ENCODE data around the gene WDR20.
A peak's percentile ranks its signal among the peaks of the same experiment; 100 is the strongest.
"Not testable (repeated sequence)": the region's sequence is repeated elsewhere in the genome, so short reads cannot be mapped to it uniquely, and the experiment has no call there.

The WDR20 gene

DNA sequence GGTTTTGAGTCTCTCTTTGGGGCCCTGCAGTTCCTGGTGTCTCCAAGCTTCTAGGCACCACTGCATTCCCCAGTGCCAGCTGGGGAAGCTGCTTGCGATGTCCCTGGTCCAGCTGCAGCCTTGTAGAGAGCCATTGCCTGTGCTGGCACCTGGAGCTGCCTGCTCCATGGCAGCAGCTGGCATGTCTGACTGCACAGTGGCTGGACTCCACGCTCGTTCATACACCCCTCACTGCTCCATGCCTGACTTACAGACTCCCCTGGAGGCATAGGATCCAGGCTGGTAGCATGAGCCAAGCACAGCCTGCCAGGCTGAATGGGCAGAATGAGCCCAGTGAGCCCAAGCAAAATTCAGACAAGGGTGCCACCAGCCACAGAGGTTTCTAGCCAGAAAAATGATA lies 21.8 kb upstream of the WDR20 start:
- H3K36me3 Mint-ChIP-seq: no peaks in the 10 kb centered on the region
- H3K27me3 Mint-ChIP-seq: no peaks in the 10 kb centered on the region
- H3K4me1 Mint-ChIP-seq (ENCODE audit: low read depth): no peaks in the 10 kb centered on the region
- no peak overlapping the region for H3K4me3 Mint-ChIP-seq
- no peaks in the 10 kb centered on the region for H3K9me3 Mint-ChIP-seq (ENCODE audit: low read depth)
- no peak overlapping the region for H3K27ac Mint-ChIP-seq

DNA sequence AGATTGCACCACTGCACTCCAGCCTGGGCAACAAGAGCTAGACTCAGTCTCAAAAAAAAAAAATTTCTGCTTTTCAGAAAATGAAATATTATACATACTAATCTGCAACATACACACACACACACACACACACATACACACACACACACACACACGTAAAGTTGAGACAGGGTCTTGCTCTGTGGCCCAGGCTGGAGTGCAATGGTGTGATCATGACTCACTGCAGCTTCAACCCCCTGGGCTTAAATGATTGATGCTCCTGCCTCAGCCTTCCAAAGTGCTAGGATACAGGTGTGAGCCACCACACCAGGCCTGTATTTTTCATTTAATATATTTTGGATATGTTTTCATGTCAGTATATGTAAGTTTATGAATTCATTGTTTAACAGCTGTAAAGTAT lies 18.8 kb upstream of the WDR20 start:
- Mint-ChIP-seq H3K4me3 (no peak overlapping the region), H3K4me1 (ENCODE audit: low read depth) (no peaks in the 10 kb centered on the region), H3K27ac (no peak overlapping the region), H3K27me3 (no peaks in the 10 kb centered on the region), H3K9me3 (ENCODE audit: low read depth) (no peaks in the 10 kb centered on the region), H3K36me3 (no peaks in the 10 kb centered on the region)

DNA sequence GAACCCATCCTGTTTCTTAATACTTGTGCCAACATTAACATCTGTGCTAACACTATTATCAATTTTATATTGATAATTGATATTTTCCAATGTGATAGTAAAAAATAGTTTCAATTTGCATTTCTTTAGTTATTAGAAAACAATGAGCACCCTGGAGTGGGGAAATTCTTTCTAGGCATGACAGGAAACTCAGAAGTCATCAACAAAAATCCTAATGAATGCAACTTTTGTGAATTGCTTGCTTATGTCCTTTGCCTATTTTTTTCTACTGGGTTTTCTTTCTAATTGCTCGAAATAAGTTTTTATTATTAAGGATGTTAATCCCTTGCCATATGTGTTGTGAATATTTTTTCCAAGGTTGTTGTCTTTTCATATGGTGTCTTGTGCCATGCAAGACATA lies 18.1 kb upstream of the WDR20 start:
- Mint-ChIP-seq H3K4me3 (no peak overlapping the region), H3K36me3 (no peaks in the 10 kb centered on the region), H3K27me3 (no peaks in the 10 kb centered on the region), H3K4me1 (ENCODE audit: low read depth) (no peaks in the 10 kb centered on the region), H3K9me3 (ENCODE audit: low read depth) (no peaks in the 10 kb centered on the region), H3K27ac (no peak overlapping the region)

DNA sequence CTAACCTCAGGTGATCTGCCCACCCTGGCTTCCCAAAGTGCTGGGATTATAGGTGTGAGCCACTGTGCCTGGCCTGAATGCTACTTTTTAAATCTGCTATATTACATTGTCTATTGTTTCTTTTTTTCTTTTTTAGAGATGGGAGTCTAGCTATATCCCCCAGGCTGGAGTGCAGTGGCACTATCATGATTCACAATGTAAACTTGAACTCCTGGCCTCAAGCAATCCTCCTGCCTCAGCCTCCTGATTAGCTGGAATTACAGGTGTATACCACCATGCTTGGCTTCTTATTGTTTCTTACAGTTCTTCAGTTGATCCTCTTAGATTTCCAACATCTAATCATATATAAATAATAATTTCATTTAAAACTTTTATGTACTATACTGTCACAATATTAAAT lies 15.3 kb upstream of the WDR20 start:
- Mint-ChIP-seq H3K27ac (no peak overlapping the region), H3K9me3 (ENCODE audit: low read depth) (no peaks in the 10 kb centered on the region), H3K4me1 (ENCODE audit: low read depth) (no peaks in the 10 kb centered on the region), H3K4me3 (no peak overlapping the region), H3K36me3 (peaks cover 2% of the 10 kb centered on the region), H3K27me3 (no peaks in the 10 kb centered on the region)

DNA sequence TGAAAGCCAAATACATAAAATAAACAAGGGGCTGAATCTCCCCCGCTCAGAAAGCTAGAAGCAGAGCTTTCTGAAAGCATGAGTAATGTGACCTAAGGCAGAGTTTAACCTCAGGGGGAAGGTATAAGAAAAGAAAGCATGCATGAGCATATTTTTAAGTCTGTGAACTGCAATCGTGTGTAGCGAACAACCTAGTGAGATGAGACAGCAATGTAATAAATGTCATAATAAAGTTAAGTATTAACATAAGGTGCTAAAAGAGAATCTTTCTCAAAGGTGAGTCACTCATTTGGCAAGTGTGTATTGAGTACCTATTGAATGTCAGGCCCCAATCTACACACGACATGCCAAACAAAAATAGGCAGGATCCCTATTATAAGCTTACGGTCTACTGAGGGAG lies 14.2 kb upstream of the WDR20 start:
- H3K27me3 Mint-ChIP-seq: no peaks in the 10 kb centered on the region
- H3K27ac Mint-ChIP-seq: no peak overlapping the region
- H3K4me1 Mint-ChIP-seq (ENCODE audit: low read depth): no peaks in the 10 kb centered on the region
- H3K4me3 Mint-ChIP-seq: no peak overlapping the region
- peaks cover 6% of the 10 kb centered on the region for H3K36me3 Mint-ChIP-seq
- no peaks in the 10 kb centered on the region for H3K9me3 Mint-ChIP-seq (ENCODE audit: low read depth)

DNA sequence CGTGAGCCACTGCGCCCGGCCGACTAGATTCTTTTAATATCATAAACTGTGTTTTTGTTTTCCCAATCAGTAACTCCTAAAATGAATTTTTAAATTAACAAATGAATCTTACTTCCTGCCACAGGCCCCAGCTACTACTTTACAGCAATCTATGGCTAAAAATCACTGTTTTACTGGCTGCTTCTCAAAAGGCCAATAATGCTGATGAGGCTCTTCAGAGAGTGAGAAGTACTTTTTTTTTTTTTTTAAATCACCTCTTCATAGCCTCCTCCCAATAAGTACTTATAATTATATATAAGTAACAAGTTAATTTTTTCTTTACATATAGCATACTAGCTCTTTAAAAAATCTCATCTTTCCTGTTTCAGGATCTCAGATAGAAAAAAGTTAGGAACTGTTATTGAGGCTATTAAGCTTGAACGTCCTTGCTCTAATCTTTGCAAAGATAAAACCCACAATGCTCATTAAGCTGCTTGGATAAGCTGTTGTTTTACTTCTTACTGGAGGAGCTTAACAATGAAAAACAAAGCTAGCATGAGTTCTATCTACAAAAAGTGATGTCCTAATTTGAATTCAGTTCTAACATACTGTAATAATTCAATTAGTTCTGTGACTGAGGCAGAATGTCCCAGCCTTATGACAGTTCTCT lies 12.8 kb upstream of the WDR20 start:
- Mint-ChIP-seq H3K27ac (no peak overlapping the region), H3K4me3 (no peak overlapping the region), H3K36me3 (peaks cover 13% of the 10 kb centered on the region), H3K4me1 (ENCODE audit: low read depth) (no peaks in the 10 kb centered on the region), H3K9me3 (ENCODE audit: low read depth) (no peaks in the 10 kb centered on the region), H3K27me3 (no peaks in the 10 kb centered on the region)

DNA sequence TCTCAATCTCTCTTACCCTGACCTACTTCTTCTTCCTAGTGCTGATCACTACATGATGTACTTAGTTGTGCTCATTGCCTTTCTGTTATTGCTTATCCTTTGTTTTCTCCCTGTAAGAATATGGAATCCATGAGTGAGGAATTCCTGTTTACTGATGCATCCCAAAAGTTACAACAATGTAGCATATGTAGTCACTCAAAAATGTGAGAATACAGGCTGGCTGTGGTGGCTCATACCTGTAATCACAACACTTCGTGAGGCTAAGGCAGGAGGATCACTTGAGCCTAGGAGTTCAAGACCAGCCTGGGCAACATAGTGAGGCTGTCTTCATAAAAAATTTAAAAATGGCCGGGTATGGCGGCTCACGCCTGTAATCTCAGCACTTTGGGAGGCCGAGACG lies 8.0 kb upstream of the WDR20 start:
- H3K4me3 Mint-ChIP-seq: no peak overlapping the region
- H3K27me3 Mint-ChIP-seq: no peaks in the 10 kb centered on the region
- H3K27ac Mint-ChIP-seq: no peak overlapping the region
- H3K9me3 Mint-ChIP-seq (ENCODE audit: low read depth): no peaks in the 10 kb centered on the region
- no peaks in the 10 kb centered on the region for H3K4me1 Mint-ChIP-seq (ENCODE audit: low read depth)
- peaks cover 15% of the 10 kb centered on the region for H3K36me3 Mint-ChIP-seq

DNA sequence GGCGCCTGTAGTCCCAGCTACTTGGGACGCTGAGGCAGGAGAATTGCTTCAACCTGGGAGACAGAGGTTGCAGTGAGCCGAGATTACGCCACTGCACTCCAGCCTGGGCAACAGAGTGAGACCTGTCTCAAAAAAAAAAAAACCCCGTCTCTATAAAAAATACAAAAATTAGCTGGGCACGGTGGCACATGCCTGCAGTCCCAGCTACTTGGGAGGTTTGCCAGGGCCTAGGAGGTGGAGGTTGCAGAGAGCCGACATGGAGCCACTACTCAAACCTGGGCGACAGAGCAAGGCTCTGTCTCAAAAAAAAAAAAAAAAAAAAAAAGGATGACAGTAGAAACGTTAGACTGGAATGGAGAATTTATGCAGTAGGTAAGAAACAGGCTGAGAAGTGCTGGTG lies 5.7 kb upstream of the WDR20 start:
- not testable (repeated sequence) for H3K4me3 Mint-ChIP-seq; H3K9me3 Mint-ChIP-seq (ENCODE audit: low read depth); H3K27me3 Mint-ChIP-seq; H3K27ac Mint-ChIP-seq; H3K4me1 Mint-ChIP-seq (ENCODE audit: low read depth)
- H3K36me3 Mint-ChIP-seq: peaks cover 12% of the 10 kb centered on the region

DNA sequence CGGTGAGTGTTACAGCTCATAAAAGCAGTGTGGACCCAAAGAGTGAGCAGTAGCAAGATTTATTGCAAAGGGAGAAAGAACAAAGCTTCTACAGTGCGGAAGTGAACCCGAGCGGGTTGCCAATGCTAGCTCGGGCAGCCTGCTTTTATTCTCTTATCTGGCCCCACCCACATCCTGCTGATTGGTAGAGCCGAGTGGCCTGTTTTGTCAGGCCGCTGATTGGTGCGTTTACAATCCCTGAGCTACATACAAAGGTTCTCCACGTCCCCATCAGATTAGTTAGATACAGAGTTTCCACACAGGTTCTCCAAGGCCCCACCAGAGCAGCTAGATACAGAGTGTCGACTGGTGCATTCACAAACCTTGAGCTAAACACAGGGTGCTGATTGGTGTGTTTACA lies 5.0 kb upstream of the WDR20 start:
- not testable (repeated sequence) for H3K27me3 Mint-ChIP-seq; H3K27ac Mint-ChIP-seq; H3K9me3 Mint-ChIP-seq (ENCODE audit: low read depth); H3K4me3 Mint-ChIP-seq
- Mint-ChIP-seq H3K4me1 (ENCODE audit: low read depth) (peaks cover 10% of the 10 kb centered on the region), H3K36me3 (peaks cover 12% of the 10 kb centered on the region)

DNA sequence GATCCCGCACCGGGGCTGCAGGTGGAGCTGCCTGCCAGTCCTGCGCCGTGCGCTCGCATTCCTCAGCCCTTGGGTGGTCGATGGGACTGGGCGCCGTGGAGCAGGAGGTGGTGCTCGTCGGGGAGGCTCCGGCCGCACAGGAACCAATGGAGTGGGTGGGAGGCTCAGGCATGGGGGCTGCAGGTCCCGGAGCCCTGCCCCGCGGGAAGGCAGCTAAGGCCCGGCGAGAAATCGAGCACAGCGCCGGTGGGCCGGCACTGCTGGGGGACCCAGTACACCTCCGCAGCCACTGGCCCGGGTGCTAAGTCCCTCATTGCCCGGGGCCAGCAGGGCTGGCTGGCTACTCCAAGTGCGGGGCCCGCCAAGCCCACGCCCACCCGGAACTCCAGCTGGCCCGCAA lies 4.2 kb upstream of the WDR20 start:
- H3K27me3 Mint-ChIP-seq; H3K4me3 Mint-ChIP-seq; H3K36me3 Mint-ChIP-seq; H3K9me3 Mint-ChIP-seq (ENCODE audit: low read depth); H3K27ac Mint-ChIP-seq: not testable (repeated sequence)
- peaks cover 12% of the 10 kb centered on the region for H3K4me1 Mint-ChIP-seq (ENCODE audit: low read depth)

DNA sequence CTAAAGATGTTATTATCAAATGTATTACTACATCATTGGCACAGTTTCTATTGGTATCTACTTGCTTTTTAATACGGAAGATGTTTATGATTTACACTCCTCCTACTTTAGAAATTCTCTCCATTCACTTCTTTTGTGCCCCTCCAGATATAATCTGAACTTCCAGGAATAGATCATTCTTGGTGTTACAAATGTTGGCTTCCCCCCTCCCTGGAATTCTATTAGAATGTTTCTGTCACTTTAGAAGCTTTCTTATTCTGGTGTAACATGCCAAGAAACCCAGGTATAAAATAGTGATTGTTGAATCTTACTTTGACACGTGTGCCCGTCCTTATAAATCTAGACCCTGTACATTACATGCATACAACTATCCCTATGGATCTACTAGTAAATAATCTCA lies 1.2 kb upstream of the WDR20 start:
- peak overlapping the region; percentile 88 for H3K27ac Mint-ChIP-seq
- no peaks in the 10 kb centered on the region for H3K27me3 Mint-ChIP-seq
- peaks cover 2% of the 10 kb centered on the region for H3K36me3 Mint-ChIP-seq
- no peaks in the 10 kb centered on the region for H3K9me3 Mint-ChIP-seq (ENCODE audit: low read depth)
- H3K4me3 Mint-ChIP-seq: peak overlapping the region; percentile 97
- H3K4me1 Mint-ChIP-seq (ENCODE audit: low read depth): peaks cover 30% of the 10 kb centered on the region

DNA sequence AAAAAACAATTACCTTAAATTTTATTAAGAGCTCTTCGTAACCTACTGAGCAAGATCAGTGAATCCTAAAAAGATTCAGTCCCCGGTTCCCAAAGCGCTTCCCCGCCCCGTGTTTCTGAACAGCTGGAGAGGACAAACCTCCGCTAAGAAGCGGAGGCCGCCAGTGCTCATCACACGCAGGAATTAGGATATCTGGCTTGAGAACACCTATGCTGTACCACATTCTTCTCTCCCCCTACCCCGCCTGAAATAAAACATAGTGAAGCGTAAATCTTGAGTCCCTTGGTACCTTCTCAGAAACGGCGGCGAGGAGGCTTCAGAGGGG lies 774 bp upstream of the WDR20 start:
- no peaks in the 10 kb centered on the region for H3K27me3 Mint-ChIP-seq
- H3K9me3 Mint-ChIP-seq (ENCODE audit: low read depth): no peaks in the 10 kb centered on the region
- peaks cover 30% of the 10 kb centered on the region for H3K4me1 Mint-ChIP-seq (ENCODE audit: low read depth)
- peaks cover 2% of the 10 kb centered on the region for H3K36me3 Mint-ChIP-seq
- peak overlapping the region; percentile 97 for H3K4me3 Mint-ChIP-seq
- H3K27ac Mint-ChIP-seq: peak overlapping the region; percentile 88

DNA sequence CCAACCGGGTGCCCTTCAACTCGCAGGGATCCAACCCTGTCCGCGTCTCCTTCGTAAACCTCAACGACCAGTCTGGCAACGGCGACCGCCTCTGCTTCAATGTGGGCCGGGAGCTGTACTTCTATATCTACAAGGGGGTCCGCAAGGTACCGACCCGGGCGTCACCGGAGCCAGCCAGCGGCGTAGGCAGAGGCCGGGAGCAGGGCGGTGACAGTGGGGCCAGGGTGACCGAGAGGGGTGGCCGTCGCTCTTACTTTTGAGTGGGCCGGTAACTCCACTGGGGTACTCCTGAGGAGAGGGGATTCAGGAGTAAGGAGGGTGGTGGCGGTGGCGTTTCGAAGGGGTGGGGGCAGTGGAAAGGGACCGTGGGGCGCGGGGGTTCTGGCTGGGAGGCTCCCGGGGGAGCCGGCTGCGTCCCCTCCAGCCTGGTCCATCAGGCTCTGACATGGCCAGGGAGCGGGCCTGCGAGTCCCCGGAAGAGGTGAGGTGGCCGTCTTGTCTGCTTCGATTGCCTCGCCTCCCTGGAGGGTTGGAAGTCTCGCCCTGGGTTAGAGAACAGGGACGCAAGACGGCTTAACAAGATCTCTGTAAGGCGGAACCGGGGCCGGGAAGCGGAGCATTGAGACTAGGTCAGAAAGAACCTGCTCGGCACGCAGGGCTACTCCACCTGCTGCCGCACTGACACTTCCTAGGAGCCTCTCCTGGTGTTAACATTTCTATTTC lies 491 bp downstream of the WDR20 start:
- Mint-ChIP-seq H3K9me3 (ENCODE audit: low read depth) (no peaks in the 10 kb centered on the region), H3K27me3 (no peaks in the 10 kb centered on the region), H3K27ac (peak overlapping the region; percentile 94), H3K36me3 (no peaks in the 10 kb centered on the region), H3K4me3 (peak overlapping the region; percentile 97), H3K4me1 (ENCODE audit: low read depth) (peaks cover 35% of the 10 kb centered on the region)

DNA sequence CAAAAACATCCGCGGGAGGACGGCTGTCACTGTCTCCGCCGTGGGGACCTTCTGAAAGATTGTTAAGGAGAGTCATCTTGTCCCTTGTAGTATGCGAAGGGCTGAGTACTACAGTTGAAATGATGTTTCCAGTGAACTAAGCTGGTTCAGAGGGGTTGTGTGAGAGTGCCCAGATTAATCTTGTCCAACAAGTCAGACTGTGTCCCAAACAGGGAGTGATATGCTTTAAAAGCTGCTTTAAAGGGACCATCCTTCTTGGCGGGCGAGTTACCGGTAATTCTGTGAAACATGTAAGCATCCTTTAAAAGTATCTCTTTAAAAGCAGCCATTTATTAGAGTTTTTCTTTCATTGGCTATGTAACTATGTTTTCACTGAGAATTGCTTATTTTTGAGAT lies 1.1 kb downstream of the WDR20 start:
- Mint-ChIP-seq H3K4me3 (peak overlapping the region; percentile 97), H3K36me3 (no peaks in the 10 kb centered on the region), H3K27me3 (no peaks in the 10 kb centered on the region), H3K9me3 (ENCODE audit: low read depth) (no peaks in the 10 kb centered on the region), H3K27ac (peak overlapping the region; percentile 94), H3K4me1 (ENCODE audit: low read depth) (peaks cover 39% of the 10 kb centered on the region)

DNA sequence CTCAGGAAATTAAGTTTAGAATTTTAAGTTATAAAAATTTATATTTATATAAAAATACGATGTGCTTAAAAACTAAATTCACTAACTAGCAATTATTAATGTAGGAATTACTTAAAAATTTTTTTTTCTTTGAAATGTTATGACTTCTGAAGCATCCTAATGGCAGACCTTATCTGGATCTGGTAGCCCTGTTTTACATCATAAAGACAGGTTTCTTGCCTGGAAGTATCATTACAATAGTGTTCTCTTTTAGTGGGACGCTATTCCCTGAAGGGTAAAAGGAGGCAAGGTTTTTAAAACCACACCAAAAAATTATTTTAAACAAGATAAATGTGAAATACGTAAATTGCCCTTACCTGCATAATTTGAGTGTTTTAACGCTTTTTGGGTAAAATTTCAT lies 2.1 kb downstream of the WDR20 start:
- peaks cover 48% of the 10 kb centered on the region for H3K4me1 Mint-ChIP-seq (ENCODE audit: low read depth)
- H3K9me3 Mint-ChIP-seq (ENCODE audit: low read depth): no peaks in the 10 kb centered on the region
- peaks cover 1% of the 10 kb centered on the region for H3K36me3 Mint-ChIP-seq
- H3K27me3 Mint-ChIP-seq: no peaks in the 10 kb centered on the region
- no peak overlapping the region for H3K27ac Mint-ChIP-seq
- H3K4me3 Mint-ChIP-seq: peak overlapping the region; percentile 23

DNA sequence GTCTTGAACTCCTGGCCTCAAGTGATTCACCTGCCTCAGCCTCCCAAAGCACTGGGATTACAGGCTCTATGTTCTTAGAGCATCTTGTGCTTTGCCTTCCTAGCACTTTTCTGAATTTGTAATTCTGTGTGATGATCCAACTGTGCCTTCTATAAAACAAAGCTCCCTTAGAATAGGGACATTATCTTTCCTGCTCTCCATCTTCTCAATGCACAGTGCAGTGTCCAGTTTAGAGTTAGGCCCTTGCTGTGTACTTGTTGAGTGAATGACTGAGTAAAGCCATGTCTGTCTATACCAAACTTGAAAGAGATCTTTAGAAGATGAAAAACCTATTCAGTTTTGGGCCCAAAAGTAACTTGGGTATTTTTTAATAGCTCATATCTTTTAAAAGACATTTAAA lies 5.2 kb downstream of the WDR20 start:
- Mint-ChIP-seq H3K9me3 (ENCODE audit: low read depth) (no peaks in the 10 kb centered on the region), H3K27me3 (no peaks in the 10 kb centered on the region), H3K36me3 (peaks cover 2% of the 10 kb centered on the region), H3K4me1 (ENCODE audit: low read depth) (peaks cover 54% of the 10 kb centered on the region), H3K27ac (no peak overlapping the region), H3K4me3 (no peak overlapping the region)

All from activated naive CD8-positive, alpha-beta T cell (primary cell).